Spleen (tissue), 7 donors: ENCODE measurements around the gene ACOD1.

Source experiments
- CTCF ChIP-seq, 11 experiments: fragments of 200-600 bp in 7 of 11; fragments of 450-650 bp in 4 of 11; sonication (generic) in 4 of 11; IDR thresholded peaks in 8 of 11; conservative IDR thresholded peaks in 3 of 11; 1 replicate in 7 of 11; 2 replicates in 4 of 11; pipeline versions ENCODE4 v1.4.0 to v1.8.0; 2016 to 2021; ENCODE audit warnings: antibody characterized with exemption in 11 of 11, inconsistent platforms in 4 of 11, mild to moderate bottlenecking in 1 of 11
- POLR2A ChIP-seq, 3 donors: fragments of 450-650 bp; IDR thresholded peaks; one replicate each; pipeline ENCODE4 v1.5.1; 2017; ENCODE audit warnings: antibody characterized with exemption in 3 of 3, mild to moderate bottlenecking in 1 of 3
- POLR2AphosphoS5 ChIP-seq, 3 donors: sonication (generic); formaldehyde crosslinking; IDR thresholded peaks; one replicate each; pipeline ENCODE4 v1.5.1; 2017; ENCODE audit warnings: antibody characterized with exemption in 3 of 3
- donor health status: DM: no; HTN: no; CAD: no; lungs with moderate emphysema.
- donor health status: DM: no; HTN: no; CAD: no.
- donor health status: DM: no; HTN: no; CAD: no.

GRCh38 chr13:76958841-76959432 is 10.6 kb downstream of the ACOD1 start:
- TF ChIP-seq POLR2A (IDR thresholded peaks at IDR 0.05) (no peak), POLR2AphosphoS5 (IDR thresholded peaks at IDR 0.05) (no peak), CTCF (IDR thresholded peaks at IDR 0.05 in 8 of 11, conservative IDR thresholded peaks at IDR 0.05 in 3 of 11) (no peak)
